KG1 (cell line): ENCODE results near the gene BOD1.

Source experiments
- DNase-seq: peaks from one replicate; lab custom pipeline; 2025; lab: John Stamatoyannopoulos, UW

The BOD1 gene

GRCh38 chr5:173616577-173617118, at the start of gene BOD1:
Gene BOD1, minus strand, starts transcription at chr5:173616650. Its CDS starts 214 bp downstream, at chr5:173616436.
- DNase-seq, result peak; percentile 99

DNA sequence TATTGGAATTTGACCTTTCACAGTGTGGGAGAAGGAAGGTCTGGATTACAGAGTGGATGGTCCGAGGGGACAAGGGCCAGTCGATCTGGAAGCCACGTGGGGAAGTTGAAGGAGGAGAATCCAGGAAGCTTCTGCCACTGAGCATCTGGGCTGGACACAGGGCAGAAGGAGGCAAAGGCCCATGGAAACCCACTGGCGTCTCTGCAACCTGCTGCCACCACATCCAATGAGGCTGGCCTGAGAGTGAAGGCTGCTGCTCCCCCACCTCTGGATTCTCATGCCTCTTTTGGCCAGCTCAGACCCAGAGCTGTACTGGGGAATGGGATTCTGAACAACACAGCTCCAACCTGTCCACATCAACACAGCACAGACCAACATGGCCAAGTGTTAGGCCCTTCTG, 48.9 kb upstream of the BOD1 start:
- no peak for DNase-seq

- no peak for DNase-seq
These were observed 47.7 kb upstream of the BOD1 start for GRCh38 chr5:173664154-173664526.

DNA sequence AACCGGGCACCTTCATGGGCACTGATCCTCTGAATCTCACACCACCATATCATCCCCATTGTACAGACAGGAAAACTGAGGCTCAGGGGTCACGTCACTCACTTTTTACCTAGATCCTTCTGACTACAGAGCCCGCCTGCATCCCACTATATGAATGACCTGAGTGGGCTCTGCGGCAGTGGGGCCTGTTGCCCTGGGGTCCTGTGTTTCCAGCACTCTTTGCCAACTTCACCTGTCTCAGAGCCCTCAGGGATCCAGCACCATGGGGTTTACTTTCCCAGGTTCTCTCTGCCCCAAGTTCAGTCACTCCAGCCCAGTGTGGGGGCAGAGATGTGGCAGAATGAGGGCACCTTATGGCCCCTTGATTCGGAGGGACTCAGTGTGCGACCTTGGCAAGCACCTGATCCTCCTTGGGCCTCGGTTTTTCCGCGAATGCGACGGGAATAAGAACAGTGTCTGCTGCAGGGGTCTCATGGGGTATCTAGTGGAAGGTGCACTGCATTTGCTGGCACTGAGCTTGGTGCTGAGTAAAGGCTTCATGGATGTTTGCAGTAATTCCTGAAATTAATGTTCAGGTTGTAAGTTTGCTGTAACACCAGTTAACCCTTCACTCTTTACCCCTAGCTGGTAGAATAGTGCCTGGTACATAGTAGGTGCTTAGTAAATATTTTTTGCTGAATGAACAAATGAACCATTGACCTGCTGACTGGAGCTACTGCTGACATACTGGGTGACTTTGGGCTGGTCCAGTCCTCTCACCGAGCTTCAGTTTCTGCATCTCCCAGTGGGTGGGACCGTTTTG, 47.1 kb upstream of the BOD1 start:
- DNase-seq, result no peak

- DNase-seq, result no peak
These were observed 46.3 kb upstream of the BOD1 start for GRCh38 chr5:173662581-173663351.

DNA sequence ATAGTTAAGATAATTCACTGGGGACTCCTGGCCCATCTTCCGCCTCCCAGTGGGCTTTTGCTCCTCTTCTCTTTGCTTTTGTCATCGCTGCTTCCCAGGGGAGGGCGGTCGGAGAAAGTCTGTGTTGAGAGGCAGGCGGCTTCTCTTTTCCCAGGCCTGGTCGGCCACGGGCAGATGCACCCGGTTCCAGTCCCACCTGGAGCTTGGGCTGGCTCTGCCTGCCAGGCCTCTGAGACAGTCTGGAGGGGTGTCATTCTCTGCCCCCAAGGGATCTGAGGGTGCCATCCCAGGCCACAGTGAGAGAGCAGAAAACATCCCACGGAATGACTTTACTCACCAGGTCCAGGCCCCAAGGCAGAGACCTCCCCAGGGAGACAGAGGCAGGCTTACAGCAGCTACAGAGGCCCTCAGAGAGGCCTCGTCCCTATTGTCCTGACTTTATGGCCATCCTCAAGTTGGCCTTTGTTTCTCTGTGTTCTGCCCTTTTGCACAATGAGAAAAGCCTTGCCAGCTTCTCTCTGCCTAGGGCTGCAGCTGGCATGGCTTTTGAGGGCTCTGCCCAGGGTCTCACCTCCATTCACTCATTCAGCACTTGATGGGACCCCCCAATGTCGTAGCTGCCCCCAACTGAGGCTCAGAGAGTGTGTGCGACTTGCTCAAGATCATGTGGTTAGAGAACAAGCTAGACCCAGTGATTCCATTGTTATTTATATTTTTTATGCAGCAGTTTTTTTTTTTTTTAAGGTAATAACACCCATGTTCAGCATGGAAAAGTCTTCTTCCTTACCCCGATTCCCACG, 44.2 kb upstream of the BOD1 start:
- no peak for DNase-seq

- no peak for DNase-seq
These were observed 43.0 kb upstream of the BOD1 start for GRCh38 chr5:173659423-173659822.

- DNase-seq, result no peak
These were observed 41.4 kb upstream of the BOD1 start for GRCh38 chr5:173657741-173658356.

GRCh38 chr5:173655196-173655797, 38.8 kb upstream of the BOD1 start:
- DNase-seq, result no peak

GRCh38 chr5:173653822-173654523, 37.5 kb upstream of the BOD1 start:
- DNase-seq, result no peak

- no peak for DNase-seq
These were observed 31.9 kb upstream of the BOD1 start for GRCh38 chr5:173648308-173648866.

- DNase-seq, result no peak
These were observed 30.2 kb upstream of the BOD1 start for GRCh38 chr5:173646692-173647091.

DNA sequence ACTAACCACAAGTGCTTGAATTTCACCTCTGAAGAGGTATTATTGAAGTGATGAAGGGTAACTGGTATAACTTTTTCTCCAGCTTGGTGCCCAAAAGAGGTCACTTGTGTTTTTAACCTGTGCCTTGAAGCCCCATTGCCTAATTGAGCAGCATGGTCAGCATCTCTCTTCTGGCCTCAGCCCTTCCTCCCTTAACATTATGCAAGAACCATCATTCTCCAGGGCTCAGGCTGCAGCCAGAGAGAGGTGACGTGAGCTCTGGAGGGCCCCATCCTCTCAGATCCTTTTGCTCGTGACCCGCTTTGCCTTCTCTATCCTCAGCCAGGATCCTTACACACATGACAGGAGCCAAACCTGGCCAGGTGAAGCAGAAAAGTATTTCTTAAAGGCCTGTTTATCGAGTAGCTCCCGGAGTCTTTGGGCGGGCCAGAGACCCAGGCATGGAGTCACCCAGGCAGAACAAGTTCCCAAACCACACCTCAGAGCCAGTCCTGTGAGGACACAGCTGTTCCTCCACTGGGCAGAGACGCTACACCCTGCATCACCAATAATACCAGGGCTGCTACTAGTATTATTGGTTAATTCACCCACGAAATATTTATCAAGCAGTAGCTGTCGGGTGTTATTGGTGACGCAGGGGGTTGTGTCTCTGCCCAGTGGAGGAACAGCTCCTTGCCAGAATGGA, 29.6 kb upstream of the BOD1 start:
- no peak for DNase-seq

DNA sequence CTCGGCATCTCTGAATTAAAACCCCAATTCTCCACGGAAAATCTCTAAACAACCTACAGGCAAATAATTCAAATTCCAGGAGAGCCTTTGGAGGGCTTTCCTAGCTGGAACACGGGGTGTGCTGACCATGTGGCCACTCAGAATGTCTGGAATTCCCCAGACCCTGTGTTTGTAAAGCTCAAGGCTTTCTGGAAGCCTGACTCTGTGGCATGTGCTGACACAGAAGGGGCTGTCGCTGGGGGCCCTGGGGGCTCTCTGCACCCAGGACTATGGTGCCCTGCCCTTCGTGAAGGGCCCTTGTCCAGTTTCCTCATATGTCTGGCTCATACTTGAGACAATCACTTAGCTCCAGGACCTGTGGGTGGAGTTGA, 29.0 kb upstream of the BOD1 start:
- DNase-seq, result no peak

DNA sequence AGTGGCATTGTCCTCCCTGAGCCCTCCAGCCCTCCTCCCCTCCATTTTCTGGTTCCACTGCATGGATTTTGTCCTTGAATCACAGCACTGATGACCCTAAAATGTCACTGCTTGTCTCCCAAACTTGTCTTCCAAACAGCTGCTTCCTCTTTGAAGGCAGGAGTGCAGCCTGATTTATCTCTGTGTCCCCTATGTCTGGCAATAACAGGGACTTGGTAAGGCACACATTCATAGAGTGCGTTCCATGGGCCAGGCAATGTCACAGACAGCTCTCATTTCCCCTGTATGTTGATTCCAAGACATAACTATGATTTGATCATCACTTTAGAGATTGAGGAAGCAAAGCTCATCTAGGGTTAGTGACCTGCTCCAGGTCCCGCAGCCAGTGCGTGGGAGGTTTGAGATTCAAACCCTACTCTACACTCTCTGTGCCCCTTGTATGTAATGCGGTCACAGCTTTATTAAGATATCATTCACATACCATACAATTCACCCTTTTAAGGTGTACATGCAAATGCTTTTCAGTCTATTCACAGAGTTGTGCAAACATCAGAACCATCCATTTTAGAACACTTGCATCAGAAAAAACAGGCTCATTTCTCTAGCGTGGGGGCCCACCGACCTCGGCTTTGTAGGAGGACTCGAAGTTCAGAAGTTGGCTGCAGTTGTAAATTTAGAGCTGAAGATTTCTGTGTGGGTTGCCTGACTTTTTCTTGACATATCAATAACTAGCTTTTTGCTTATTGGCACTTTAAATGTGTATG, 28.4 kb upstream of the BOD1 start:
- DNase-seq, result no peak

GRCh38 chr5:173643964-173644363, 27.5 kb upstream of the BOD1 start:
- DNase-seq, result no peak

DNA sequence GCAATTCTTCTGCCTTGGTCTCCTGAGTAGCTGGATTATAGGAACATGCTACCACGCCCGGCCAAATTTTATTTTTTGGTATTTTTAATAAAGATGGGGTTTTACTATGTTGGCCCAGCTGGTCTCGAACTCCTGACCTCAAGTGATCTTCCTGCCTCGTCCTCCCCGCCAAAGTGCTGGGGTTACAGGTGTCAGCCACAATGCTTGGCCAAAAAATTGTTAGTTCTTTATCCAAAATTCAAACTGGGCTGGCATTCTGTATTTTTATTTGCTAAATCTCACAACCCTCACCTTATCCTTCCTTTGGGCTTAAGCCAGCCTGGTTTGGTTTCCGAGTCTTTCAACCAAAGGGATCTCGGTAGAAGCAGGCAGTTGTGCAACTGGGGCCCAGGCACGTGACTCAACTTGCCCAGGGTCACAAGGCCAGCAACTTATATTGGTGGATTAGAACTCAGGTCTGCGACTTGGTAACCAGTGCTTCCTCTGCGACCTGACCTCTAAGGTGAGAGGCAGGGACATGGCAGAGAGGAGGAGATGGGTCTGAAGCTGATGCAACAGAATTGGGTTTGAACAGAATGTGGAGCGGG, 26.5 kb upstream of the BOD1 start:
- no peak for DNase-seq

GRCh38 chr5:173642191-173642816, 25.9 kb upstream of the BOD1 start:
- no peak for DNase-seq
